ENCODE measurements around the gene TFG. TPM values are rescaled to one million over a fixed set of nuclear protein-coding genes. Genes with fewer than 3 reads are reported as not detected.
A peak's percentile ranks its signal among the peaks of the same experiment; 100 is the strongest.

The TFG gene
- total RNA-seq, 1 experiment from 2014 or later: 139 TPM

GRCh38 chr3:100730524-100730923 is 21.2 kb downstream of the TFG start:
- Mint-ChIP-seq H3K27ac (ENCODE audit: unreplicated experiment) (no peak overlapping the region), H3K9me3 (ENCODE audit: low read depth, unreplicated experiment) (no peaks in the 10 kb centered on the region), H3K36me3 (ENCODE audit: insufficient read depth, unreplicated experiment) (peaks cover 33% of the 10 kb centered on the region), H3K27me3 (ENCODE audit: unreplicated experiment) (no peaks in the 10 kb centered on the region), H3K4me3 (ENCODE audit: low read depth, unreplicated experiment) (no peak overlapping the region), H3K4me1 (ENCODE audit: low read depth, unreplicated experiment) (peaks cover 13% of the 10 kb centered on the region)
- no peak for DNase-seq
- BruUV-seq (replicated peaks): TSS peak; percentile 6
- CTCF ChIA-PET: no interaction called here
- intact Hi-C loops (cut with micrococcal nuclease; ENCODE audit: unreplicated experiment): no loop called here
- TF ChIP-seq CTCF (IDR thresholded peaks at IDR 0.05; ENCODE audit: unreplicated experiment): no peak

GRCh38 chr3:100732435-100732834 is 23.1 kb downstream of the TFG start:
- H3K27me3 Mint-ChIP-seq (ENCODE audit: unreplicated experiment): no peaks in the 10 kb centered on the region
- no peak overlapping the region for H3K4me3 Mint-ChIP-seq (ENCODE audit: low read depth, unreplicated experiment)
- peaks cover 13% of the 10 kb centered on the region for H3K4me1 Mint-ChIP-seq (ENCODE audit: low read depth, unreplicated experiment)
- DNase-seq: no peak
- no peak overlapping the region for H3K27ac Mint-ChIP-seq (ENCODE audit: unreplicated experiment)
- H3K9me3 Mint-ChIP-seq (ENCODE audit: low read depth, unreplicated experiment): no peaks in the 10 kb centered on the region
- intact Hi-C loops (cut with micrococcal nuclease; ENCODE audit: unreplicated experiment): no loop called here
- CTCF ChIA-PET: no interaction called here
- no peak for TF ChIP-seq CTCF (IDR thresholded peaks at IDR 0.05; ENCODE audit: unreplicated experiment)
- BruUV-seq (replicated peaks): no TSS peak
- peaks cover 51% of the 10 kb centered on the region for H3K36me3 Mint-ChIP-seq (ENCODE audit: insufficient read depth, unreplicated experiment)

DNA sequence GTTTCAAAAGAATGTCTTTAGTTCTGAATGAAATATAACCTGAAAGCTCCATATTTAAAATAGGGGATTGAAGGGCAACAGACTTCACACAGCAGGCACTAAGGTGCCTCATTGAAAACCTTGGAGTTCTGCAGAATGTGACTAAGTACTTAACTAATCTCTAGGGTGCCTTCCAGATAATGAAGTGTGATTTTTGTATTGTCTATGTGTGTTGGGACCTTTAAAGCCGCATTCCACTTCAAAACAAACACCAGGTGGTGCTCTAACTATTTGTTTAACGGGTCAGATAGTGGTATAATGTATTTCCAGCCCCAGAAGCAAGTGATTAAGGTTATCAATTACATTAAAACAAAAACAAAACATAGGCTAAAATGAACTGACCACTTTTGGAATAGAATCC is 28.0 kb downstream of the TFG start:
- CTCF ChIA-PET: interaction anchor here (0.7 kb wide), 1 partner anchor 34 kb away, joined by 3 read pairs; no protein-coding TSS in a partner anchor
- BruUV-seq (replicated peaks): no TSS peak
- intact Hi-C loops (cut with micrococcal nuclease; ENCODE audit: unreplicated experiment): loop anchor here (1.0 to 2.0 kb wide), 2 partner anchors 459 to 643 kb away; no protein-coding TSS in a partner anchor

DNA sequence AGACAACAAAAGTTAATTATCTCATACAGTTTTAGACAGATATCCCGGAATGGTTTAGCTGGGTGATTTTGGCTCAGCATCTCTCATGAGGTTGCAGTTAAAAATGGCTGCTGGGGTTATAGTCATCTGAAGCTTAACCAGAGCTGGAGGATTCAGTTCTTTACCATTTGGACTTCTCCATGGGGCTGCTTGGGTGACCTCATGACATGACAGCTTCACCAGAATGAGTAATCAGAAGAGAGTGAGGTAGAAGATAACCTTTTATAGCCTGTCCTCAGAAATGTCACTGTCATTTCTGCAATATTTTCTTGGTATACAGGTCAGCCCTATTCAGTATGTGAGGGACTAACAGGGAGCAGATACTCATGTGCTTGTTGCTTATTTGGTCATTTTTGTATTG is 30.9 kb downstream of the TFG start:
- Mint-ChIP-seq H3K9me3 (ENCODE audit: low read depth, unreplicated experiment) (no peaks in the 10 kb centered on the region), H3K4me3 (ENCODE audit: low read depth, unreplicated experiment) (no peak overlapping the region), H3K36me3 (ENCODE audit: insufficient read depth, unreplicated experiment) (peaks cover 24% of the 10 kb centered on the region), H3K27ac (ENCODE audit: unreplicated experiment) (no peak overlapping the region), H3K27me3 (ENCODE audit: unreplicated experiment) (no peaks in the 10 kb centered on the region), H3K4me1 (ENCODE audit: low read depth, unreplicated experiment) (no peaks in the 10 kb centered on the region)
- no peak for TF ChIP-seq CTCF (IDR thresholded peaks at IDR 0.05; ENCODE audit: unreplicated experiment)
- intact Hi-C loops (cut with micrococcal nuclease; ENCODE audit: unreplicated experiment): no loop called here
- no peak for DNase-seq
- BruUV-seq (replicated peaks): no TSS peak
- CTCF ChIA-PET: interaction anchor here (0.7 kb wide), 1 partner anchor 63 kb away, joined by 3 read pairs; no protein-coding TSS in a partner anchor

More for the DNA sequence above, 28.0 kb downstream of the TFG start:
- Mint-ChIP-seq H3K4me3 (ENCODE audit: low read depth, unreplicated experiment) (no peak overlapping the region), H3K4me1 (ENCODE audit: low read depth, unreplicated experiment) (peaks cover 13% of the 10 kb centered on the region), H3K27me3 (ENCODE audit: unreplicated experiment) (no peaks in the 10 kb centered on the region), H3K36me3 (ENCODE audit: insufficient read depth, unreplicated experiment) (peaks cover 38% of the 10 kb centered on the region), H3K27ac (ENCODE audit: unreplicated experiment) (no peak overlapping the region), H3K9me3 (ENCODE audit: low read depth, unreplicated experiment) (no peaks in the 10 kb centered on the region)
- TF ChIP-seq CTCF (IDR thresholded peaks at IDR 0.05; ENCODE audit: unreplicated experiment): peak; percentile 32
- DNase-seq: peak; percentile 8

Data from Calu3 (cell line).